Measurements from ENCODE around the gene STMN3.

STMN3 gene

GRCh38 chr20:63606686-63607085 lies 46.5 kb downstream of the STMN3 start:
- TF ChIP-seq TAF1 (IDR thresholded peaks at IDR 0.05; ENCODE audit: borderline replicate concordance, insufficient read depth, low read length) (no peak), SIN3A (IDR thresholded peaks at IDR 0.05; ENCODE audit: borderline replicate concordance, insufficient read depth, low read length) (no peak), FOXP2 (optimal IDR thresholded peaks at IDR 0.05; ENCODE audit: borderline replicate concordance, extremely low read depth, extremely low read length, insufficient read depth) (no peak), REST (IDR thresholded peaks at IDR 0.05; ENCODE audit: insufficient read depth in 1 of 2, low read depth in 2 of 2, low read length in 2 of 2) (no peak), POLR2AphosphoS5 (IDR thresholded peaks at IDR 0.05; ENCODE audit: low read depth, low read length) (no peak)

GRCh38 chr20:63602321-63602720 lies 50.9 kb downstream of the STMN3 start:
- TF ChIP-seq POLR2AphosphoS5 (IDR thresholded peaks at IDR 0.05; ENCODE audit: low read depth, low read length) (no peak), REST (IDR thresholded peaks at IDR 0.05; ENCODE audit: insufficient read depth in 1 of 2, low read depth in 2 of 2, low read length in 2 of 2) (no peak), TAF1 (IDR thresholded peaks at IDR 0.05; ENCODE audit: borderline replicate concordance, insufficient read depth, low read length) (no peak), FOXP2 (optimal IDR thresholded peaks at IDR 0.05; ENCODE audit: borderline replicate concordance, extremely low read depth, extremely low read length, insufficient read depth) (no peak), SIN3A (IDR thresholded peaks at IDR 0.05; ENCODE audit: borderline replicate concordance, insufficient read depth, low read length) (no peak)

GRCh38 chr20:63599396-63600050 lies 53.7 kb downstream of the STMN3 start:
- TF ChIP-seq SIN3A (IDR thresholded peaks at IDR 0.05; ENCODE audit: borderline replicate concordance, insufficient read depth, low read length) = no peak
- no peak for TF ChIP-seq TAF1 (IDR thresholded peaks at IDR 0.05; ENCODE audit: borderline replicate concordance, insufficient read depth, low read length)
- TF ChIP-seq REST (IDR thresholded peaks at IDR 0.05; ENCODE audit: insufficient read depth in 1 of 2, low read depth in 2 of 2, low read length in 2 of 2) = no peak
- no peak for TF ChIP-seq POLR2AphosphoS5 (IDR thresholded peaks at IDR 0.05; ENCODE audit: low read depth, low read length)
- no peak for TF ChIP-seq FOXP2 (optimal IDR thresholded peaks at IDR 0.05; ENCODE audit: borderline replicate concordance, extremely low read depth, extremely low read length, insufficient read depth)

- no peak for TF ChIP-seq REST (IDR thresholded peaks at IDR 0.05; ENCODE audit: insufficient read depth in 1 of 2, low read depth in 2 of 2, low read length in 2 of 2)
- TF ChIP-seq FOXP2 (optimal IDR thresholded peaks at IDR 0.05; ENCODE audit: borderline replicate concordance, extremely low read depth, extremely low read length, insufficient read depth) = no peak
- no peak for TF ChIP-seq TAF1 (IDR thresholded peaks at IDR 0.05; ENCODE audit: borderline replicate concordance, insufficient read depth, low read length)
Measured at GRCh38 chr20:63598479-63599395, 54.5 kb downstream of the STMN3 start.

All from PFSK-1 (cell line).